K562 (cell line): Measurements from ENCODE around the gene HCRTR1. TPM values are rescaled to one million over a fixed set of nuclear protein-coding genes. Genes with fewer than 3 reads are reported as not detected.

Experiments
- ATF1 ChIP-seq, 2 experiments: fragments of 450-650 bp in 1 of 2; IDR thresholded peaks; 2 replicates each; pipeline ENCODE4 v1.6.1; 2016; ENCODE audit warnings: missing compliant biosample characterization in 1 of 2, missing genetic modification characterization in 1 of 2
- HOXB6 ChIP-seq: fragments of 250-450 bp; sonication (Bioruptor Pico); IDR thresholded peaks from 2 replicates; pipeline ENCODE4 v1.5.1; 2022; ENCODE audit warnings: mild to moderate bottlenecking, borderline replicate concordance
- OTX1 ChIP-seq: fragments of 450-650 bp; formaldehyde crosslinking; IDR thresholded peaks from 2 replicates; pipeline ENCODE4 v1.4.0; 2022; ENCODE audit warnings: mild to moderate bottlenecking
- PHB2 ChIP-seq: fragments of 450-650 bp; IDR thresholded peaks from 2 replicates; pipeline ENCODE4 v1.6.1; 2017; ENCODE audit warnings: low read depth
- TCF3 ChIP-seq: sonication (generic); formaldehyde crosslinking; IDR thresholded peaks from 2 replicates; pipeline ENCODE4 v1.4.0; 2020; ENCODE audit warnings: mild to moderate bottlenecking, missing genetic modification reagents
- XRCC5 ChIP-seq: fragments of 200-400 bp; formaldehyde crosslinking; IDR thresholded peaks from 2 replicates; pipeline ENCODE4 v1.6.1; 2017; ENCODE audit warnings: low read depth, mild to moderate bottlenecking, low read length
- ZFPM2 ChIP-seq: fragments of 250-450 bp; sonication (Bioruptor Pico); IDR thresholded peaks from 2 replicates; pipeline ENCODE4 v1.5.1; 2022; ENCODE audit warnings: mild to moderate bottlenecking
- ZNF23 ChIP-seq: fragments of 250-450 bp; sonication (Bioruptor Pico); IDR thresholded peaks from 2 replicates; pipeline ENCODE4 v1.4.0; 2020; ENCODE audit warnings: mild to moderate bottlenecking
- ZNF407 ChIP-seq: fragments of 450-650 bp; IDR thresholded peaks from 2 replicates; pipeline ENCODE4 v1.6.1; 2016; ENCODE audit warnings: low read depth
- ZNF644 ChIP-seq: fragments of 200-800 bp; sonication (Bioruptor generic); IDR thresholded peaks from 2 replicates; pipeline ENCODE4 v1.6.1; 2016; ENCODE audit warnings: low read depth, missing genetic modification characterization, missing compliant biosample characterization
- polyA plus RNA-seq, 8 experiments: library from polyadenylated mRNA; depleted of rRNA in 4 of 8; stranded (reverse) in 5 of 8; unstranded in 3 of 8; fragments of >200 nt; fragmentation: Nextera tagmentation in 2 of 8; fragmentation: Illumina TruSeq in 1 of 8; extraction: Ambion mirVana in 2 of 8; extraction: Trizol in 1 of 8; gene quantifications; 2 replicates each; pipeline versions ENCODE4 v1.2.1 to v1.2.3, GENCODE V29; 2011 to 2014; ENCODE audit warnings: inconsistent platforms in 1 of 8, missing spikeins in 1 of 8
- total RNA-seq, 7 experiments: library from RNA; depleted of rRNA in 6 of 7; stranded (reverse); fragments of >200 nt in 6 of 7; fragmentation: Illumina TruSeq in 2 of 7; extraction: Trizol in 2 of 7; gene quantifications; 2 replicates each; pipeline versions ENCODE4 v1.2.1 to v1.2.3, GENCODE V29; 2011 to 2021; ENCODE audit warnings: low replicate concordance in 1 of 7
- TF ChIP-seq, protein P1 (sequence below): fragments of 250-450 bp; sonication (Bioruptor Pico); IDR thresholded peaks from 2 replicates; pipeline ENCODE4 v1.4.0; 2020
- TF ChIP-seq, protein P2 (sequence below): fragments of 450-650 bp; formaldehyde crosslinking; IDR thresholded peaks from 2 replicates; pipeline ENCODE4 v1.4.0; 2020; ENCODE audit warnings: mild to moderate bottlenecking

HCRTR1 gene
- total and polyA plus RNA-seq, 9 of the 15 experiments (the other 6 are each of a cell fraction or from before 2014, with no cell fraction given) = not detected

DNA sequence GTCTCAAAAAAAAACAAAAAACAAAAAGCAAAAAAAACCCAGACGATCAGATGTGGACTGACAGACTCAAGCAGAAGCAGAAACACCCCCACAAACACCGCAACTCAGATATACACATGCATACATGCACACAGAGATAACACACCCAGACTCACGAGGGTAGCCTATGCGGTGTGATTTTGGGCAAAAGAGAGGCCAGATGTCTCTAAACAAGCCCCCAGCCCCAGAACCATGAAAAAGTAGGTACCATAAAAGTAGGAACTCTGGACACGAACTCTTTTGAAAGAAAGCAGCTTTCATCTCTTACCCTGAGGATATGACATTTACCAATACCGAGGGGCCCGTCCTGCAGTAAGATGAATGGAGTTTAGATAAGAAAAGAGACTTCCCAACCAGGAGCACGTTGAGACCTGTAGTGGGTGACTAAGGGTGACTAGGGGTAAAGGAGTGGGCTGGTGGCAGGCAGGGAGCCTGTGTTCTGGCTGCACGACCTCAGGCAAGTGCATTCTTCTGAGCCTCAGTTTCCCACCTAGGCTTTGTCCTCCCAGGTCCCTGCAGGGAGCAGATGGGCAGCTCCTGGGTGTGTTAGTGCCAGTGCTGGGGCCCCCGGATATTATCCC is 42.6 kb upstream of the HCRTR1 start (continued):
- TF ChIP-seq ZNF407 (no peak), ZNF23 (CRISPR knock-in tag) (no peak), ZNF644 (tag) (no peak), OTX1 (CRISPR knock-in tag) (no peak), ATF1 (CRISPR knock-in tag; IDR thresholded peaks at IDR 0.05) (no peak), ATF1 (tag; IDR thresholded peaks at IDR 0.05) (no peak), HOXB6 (CRISPR knock-in tag) (no peak), XRCC5 (no peak), TCF3 (CRISPR knock-in tag) (peak; percentile 82), PHB2 (no peak), ZFPM2 (no peak)
- TF ChIP-seq, protein P1, sequence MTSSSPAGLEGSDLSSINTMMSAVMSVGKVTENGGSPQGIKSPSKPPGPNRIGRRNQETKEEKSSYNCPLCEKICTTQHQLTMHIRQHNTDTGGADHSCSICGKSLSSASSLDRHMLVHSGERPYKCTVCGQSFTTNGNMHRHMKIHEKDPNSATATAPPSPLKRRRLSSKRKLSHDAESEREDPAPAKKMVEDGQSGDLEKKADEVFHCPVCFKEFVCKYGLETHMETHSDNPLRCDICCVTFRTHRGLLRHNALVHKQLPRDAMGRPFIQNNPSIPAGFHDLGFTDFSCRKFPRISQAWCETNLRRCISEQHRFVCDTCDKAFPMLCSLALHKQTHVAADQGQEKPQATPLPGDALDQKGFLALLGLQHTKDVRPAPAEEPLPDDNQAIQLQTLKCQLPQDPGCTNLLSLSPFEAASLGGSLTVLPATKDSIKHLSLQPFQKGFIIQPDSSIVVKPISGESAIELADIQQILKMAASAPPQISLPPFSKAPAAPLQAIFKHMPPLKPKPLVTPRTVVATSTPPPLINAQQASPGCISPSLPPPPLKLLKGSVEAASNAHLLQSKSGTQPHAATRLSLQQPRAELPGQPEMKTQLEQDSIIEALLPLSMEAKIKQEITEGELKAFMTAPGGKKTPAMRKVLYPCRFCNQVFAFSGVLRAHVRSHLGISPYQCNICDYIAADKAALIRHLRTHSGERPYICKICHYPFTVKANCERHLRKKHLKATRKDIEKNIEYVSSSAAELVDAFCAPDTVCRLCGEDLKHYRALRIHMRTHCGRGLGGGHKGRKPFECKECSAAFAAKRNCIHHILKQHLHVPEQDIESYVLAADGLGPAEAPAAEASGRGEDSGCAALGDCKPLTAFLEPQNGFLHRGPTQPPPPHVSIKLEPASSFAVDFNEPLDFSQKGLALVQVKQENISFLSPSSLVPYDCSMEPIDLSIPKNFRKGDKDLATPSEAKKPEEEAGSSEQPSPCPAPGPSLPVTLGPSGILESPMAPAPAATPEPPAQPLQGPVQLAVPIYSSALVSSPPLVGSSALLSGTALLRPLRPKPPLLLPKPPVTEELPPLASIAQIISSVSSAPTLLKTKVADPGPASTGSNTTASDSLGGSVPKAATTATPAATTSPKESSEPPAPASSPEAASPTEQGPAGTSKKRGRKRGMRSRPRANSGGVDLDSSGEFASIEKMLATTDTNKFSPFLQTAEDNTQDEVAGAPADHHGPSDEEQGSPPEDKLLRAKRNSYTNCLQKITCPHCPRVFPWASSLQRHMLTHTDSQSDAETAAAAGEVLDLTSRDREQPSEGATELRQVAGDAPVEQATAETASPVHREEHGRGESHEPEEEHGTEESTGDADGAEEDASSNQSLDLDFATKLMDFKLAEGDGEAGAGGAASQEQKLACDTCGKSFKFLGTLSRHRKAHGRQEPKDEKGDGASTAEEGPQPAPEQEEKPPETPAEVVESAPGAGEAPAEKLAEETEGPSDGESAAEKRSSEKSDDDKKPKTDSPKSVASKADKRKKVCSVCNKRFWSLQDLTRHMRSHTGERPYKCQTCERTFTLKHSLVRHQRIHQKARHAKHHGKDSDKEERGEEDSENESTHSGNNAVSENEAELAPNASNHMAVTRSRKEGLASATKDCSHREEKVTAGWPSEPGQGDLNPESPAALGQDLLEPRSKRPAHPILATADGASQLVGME (CRISPR knock-in tag) = no peak
- TF ChIP-seq, protein P2, sequence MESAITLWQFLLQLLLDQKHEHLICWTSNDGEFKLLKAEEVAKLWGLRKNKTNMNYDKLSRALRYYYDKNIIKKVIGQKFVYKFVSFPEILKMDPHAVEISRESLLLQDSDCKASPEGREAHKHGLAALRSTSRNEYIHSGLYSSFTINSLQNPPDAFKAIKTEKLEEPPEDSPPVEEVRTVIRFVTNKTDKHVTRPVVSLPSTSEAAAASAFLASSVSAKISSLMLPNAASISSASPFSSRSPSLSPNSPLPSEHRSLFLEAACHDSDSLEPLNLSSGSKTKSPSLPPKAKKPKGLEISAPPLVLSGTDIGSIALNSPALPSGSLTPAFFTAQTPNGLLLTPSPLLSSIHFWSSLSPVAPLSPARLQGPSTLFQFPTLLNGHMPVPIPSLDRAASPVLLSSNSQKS (CRISPR knock-in tag) = no peak
